SU-DHL-6 (cell line): Measurements from ENCODE around the gene S100A14.
"Not testable (repeated sequence)": the region's sequence is repeated elsewhere in the genome, so short reads cannot be mapped to it uniquely, and the experiment has no call there.

Experiments used
- H2AFZ ChIP-seq: fragments of 200-600 bp; sonication (generic); 2 replicates; pipeline ENCODE4 v1.6.1; 2014; ENCODE audit warnings: low read depth, mild to moderate bottlenecking, moderate library complexity, mixed read lengths, antibody characterized with exemption, low read length; ENCODE audit not compliant: severe bottlenecking
- H3F3A ChIP-seq: fragments of 200-600 bp; shearing (Covaris generic); 2 replicates; pipeline ENCODE4 v1.6.0; 2016; ENCODE audit warnings: antibody characterized with exemption, mild to moderate bottlenecking; ENCODE audit not compliant: insufficient read depth
- H3K27ac ChIP-seq: fragments of 200-600 bp; sonication (generic); 2 replicates; pipeline ENCODE4 v1.5.1; 2016; ENCODE audit warnings: low read depth, mild to moderate bottlenecking, low read length, moderate library complexity, mixed read lengths
- H3K27me3 ChIP-seq: fragments of 200-600 bp; sonication (generic), shearing (Covaris generic); 2 replicates; pipeline ENCODE4 v1.6.0; 2014; ENCODE audit warnings: mild to moderate bottlenecking, low read length
- H3K36me3 ChIP-seq: fragments of 200-600 bp; sonication (generic); 2 replicates; pipeline ENCODE4 v1.6.1; 2014; ENCODE audit warnings: mild to moderate bottlenecking, low read length, mixed read lengths
- H3K4me2 ChIP-seq: fragments of 300-600, 200-600 bp; shearing (Covaris generic), sonication (generic); 2 replicates; pipeline ENCODE4 v1.6.0; 2014; ENCODE audit warnings: low read length, low read depth, mild to moderate bottlenecking; ENCODE audit not compliant: poor library complexity, severe bottlenecking
- H3K4me3 ChIP-seq: fragments of 200-600 bp; sonication (generic); 2 replicates; pipeline ENCODE4 v1.5.1; 2014; ENCODE audit warnings: antibody characterized with exemption, low read length, mild to moderate bottlenecking, mixed read lengths; ENCODE audit not compliant: insufficient read depth, poor library complexity, severe bottlenecking
- H3K79me2 ChIP-seq: fragments of 200-600 bp; sonication (generic); 2 replicates; pipeline ENCODE4 v1.6.1; 2014; ENCODE audit warnings: mild to moderate bottlenecking, low read length, moderate library complexity; ENCODE audit not compliant: insufficient read depth
- H3K9ac ChIP-seq: fragments of 200-600 bp; sonication (generic); 2 replicates; pipeline ENCODE4 v1.7.0; 2014; ENCODE audit warnings: mild to moderate bottlenecking, low read length
- H3K9me2 ChIP-seq: fragments of 200-600 bp; sonication (generic); replicated peaks from 2 replicates; pipeline ENCODE4 v1.6.1; 2014; ENCODE audit warnings: low read length; ENCODE audit not compliant: insufficient read depth
- H3K9me3 ChIP-seq: fragments of 200-600 bp; sonication (generic); 2 replicates; pipeline ENCODE4 v1.6.1; 2014; ENCODE audit warnings: low read length, mixed read lengths; ENCODE audit not compliant: insufficient read depth
- H4K20me1 ChIP-seq: fragments of 200-600 bp; sonication (generic); 2 replicates; pipeline ENCODE4 v1.6.1; 2014; ENCODE audit warnings: low read depth, mild to moderate bottlenecking, antibody characterized with exemption, low read length, moderate library complexity, mixed read lengths
- EZH2phosphoT487 ChIP-seq: fragments of 200-600 bp; sonication (generic), shearing (Covaris generic); conservative IDR thresholded peaks from 2 replicates; pipeline ENCODE4 v1.6.1; 2018; ENCODE audit warnings: mild to moderate bottlenecking, antibody characterized with exemption, low read length, moderate library complexity, mixed read lengths
- TF ChIP-seq, protein P1 (sequence below): fragments of 200-600 bp; sonication (generic); IDR thresholded peaks from one replicate; pipeline ENCODE4 v1.5.1; 2017; ENCODE audit warnings: antibody characterized with exemption, mild to moderate bottlenecking, low read length, moderate library complexity; ENCODE audit not compliant: insufficient read depth, poor library complexity, severe bottlenecking

Gene S100A14

DNA sequence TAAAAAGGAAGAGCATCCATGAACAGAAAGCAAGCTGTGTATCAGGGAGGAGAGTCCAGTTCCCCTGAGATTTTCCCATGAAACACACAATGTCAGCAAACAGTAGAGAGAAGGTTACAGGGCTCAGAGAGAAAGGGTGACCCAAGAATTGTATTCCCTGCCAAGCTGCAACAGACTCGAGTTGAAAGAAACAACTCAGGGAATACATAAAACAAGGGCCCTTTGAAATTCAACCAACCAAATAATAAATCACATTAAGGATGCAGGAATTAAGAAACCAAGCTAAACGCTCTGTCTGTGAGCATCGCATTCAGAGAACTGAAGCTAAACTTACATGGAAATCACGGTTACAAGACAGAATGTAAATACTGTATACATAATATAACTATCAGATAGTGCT is 23.4 kb downstream of the S100A14 start:
- Histone ChIP-seq H2AFZ (peak overlapping the region; percentile 24), H3K9ac (no peak overlapping the region), H4K20me1 (no peaks in the 10 kb centered on the region), H3K9me2 (no peaks in the 10 kb centered on the region), H3K9me3 (no peaks in the 10 kb centered on the region), H3K79me2 (no peaks in the 10 kb centered on the region), H3K27me3 (no peaks in the 10 kb centered on the region), H3F3A (no peaks in the 10 kb centered on the region), H3K27ac (no peak overlapping the region), H3K4me2 (no peak overlapping the region), H3K4me3 (no peak overlapping the region), H3K36me3 (no peaks in the 10 kb centered on the region)
- TF ChIP-seq EZH2phosphoT487 = no peak
- TF ChIP-seq, protein P1, sequence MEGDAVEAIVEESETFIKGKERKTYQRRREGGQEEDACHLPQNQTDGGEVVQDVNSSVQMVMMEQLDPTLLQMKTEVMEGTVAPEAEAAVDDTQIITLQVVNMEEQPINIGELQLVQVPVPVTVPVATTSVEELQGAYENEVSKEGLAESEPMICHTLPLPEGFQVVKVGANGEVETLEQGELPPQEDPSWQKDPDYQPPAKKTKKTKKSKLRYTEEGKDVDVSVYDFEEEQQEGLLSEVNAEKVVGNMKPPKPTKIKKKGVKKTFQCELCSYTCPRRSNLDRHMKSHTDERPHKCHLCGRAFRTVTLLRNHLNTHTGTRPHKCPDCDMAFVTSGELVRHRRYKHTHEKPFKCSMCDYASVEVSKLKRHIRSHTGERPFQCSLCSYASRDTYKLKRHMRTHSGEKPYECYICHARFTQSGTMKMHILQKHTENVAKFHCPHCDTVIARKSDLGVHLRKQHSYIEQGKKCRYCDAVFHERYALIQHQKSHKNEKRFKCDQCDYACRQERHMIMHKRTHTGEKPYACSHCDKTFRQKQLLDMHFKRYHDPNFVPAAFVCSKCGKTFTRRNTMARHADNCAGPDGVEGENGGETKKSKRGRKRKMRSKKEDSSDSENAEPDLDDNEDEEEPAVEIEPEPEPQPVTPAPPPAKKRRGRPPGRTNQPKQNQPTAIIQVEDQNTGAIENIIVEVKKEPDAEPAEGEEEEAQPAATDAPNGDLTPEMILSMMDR = no peak

DNA sequence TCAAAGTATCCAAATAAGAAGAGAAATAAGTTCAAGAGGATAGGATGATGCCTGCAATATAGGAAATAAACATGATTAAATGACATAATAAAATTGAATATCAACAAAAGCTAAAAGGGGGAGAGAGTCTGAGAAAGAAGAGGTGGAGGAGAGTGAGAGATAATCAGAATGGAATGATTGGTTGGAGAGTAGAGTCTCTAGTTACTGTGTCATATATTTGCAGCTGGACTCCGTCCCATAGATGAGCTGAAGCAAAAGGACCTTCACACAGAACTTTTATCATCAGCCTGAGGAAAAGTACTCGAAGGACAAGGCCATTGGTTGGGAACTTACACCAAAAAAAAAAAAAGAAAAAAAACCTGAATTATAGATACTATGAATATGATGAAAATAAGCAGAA is 27.6 kb downstream of the S100A14 start:
- H3K79me2 ChIP-seq = no peaks in the 10 kb centered on the region
- no peaks in the 10 kb centered on the region for H3K27me3 ChIP-seq
- H3F3A ChIP-seq = no peaks in the 10 kb centered on the region
- H4K20me1 ChIP-seq = no peaks in the 10 kb centered on the region
- H3K9ac ChIP-seq = no peak overlapping the region
- H2AFZ ChIP-seq = no peak overlapping the region
- H3K4me3 ChIP-seq = no peak overlapping the region
- H3K9me3 ChIP-seq = no peaks in the 10 kb centered on the region
- H3K9me2 ChIP-seq = no peaks in the 10 kb centered on the region
- no peak overlapping the region for H3K27ac ChIP-seq
- TF ChIP-seq EZH2phosphoT487 = no peak
- TF ChIP-seq, protein P1 = no peak
- H3K36me3 ChIP-seq = no peaks in the 10 kb centered on the region
- no peak overlapping the region for H3K4me2 ChIP-seq

DNA sequence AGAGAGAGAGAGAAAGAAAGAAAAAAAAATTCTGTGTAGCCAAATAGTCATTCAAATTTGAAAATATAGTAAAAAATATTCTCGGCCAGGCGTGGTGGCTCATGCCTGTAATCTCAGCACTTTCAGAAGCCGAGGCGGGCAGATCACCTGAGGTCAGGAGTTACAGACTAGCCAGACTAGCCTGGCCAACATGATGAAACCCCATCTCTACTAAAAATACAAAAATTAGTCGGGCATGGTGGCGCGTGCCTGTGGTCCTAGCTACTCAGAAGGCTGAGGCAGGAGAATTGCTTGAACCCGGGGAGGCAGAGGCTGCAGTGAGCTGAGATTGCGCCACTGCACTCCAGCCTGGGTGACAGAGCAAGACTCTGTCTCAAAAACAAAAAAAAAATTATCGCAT is 28.1 kb downstream of the S100A14 start:
- not testable (repeated sequence) for H2AFZ ChIP-seq

DNA sequence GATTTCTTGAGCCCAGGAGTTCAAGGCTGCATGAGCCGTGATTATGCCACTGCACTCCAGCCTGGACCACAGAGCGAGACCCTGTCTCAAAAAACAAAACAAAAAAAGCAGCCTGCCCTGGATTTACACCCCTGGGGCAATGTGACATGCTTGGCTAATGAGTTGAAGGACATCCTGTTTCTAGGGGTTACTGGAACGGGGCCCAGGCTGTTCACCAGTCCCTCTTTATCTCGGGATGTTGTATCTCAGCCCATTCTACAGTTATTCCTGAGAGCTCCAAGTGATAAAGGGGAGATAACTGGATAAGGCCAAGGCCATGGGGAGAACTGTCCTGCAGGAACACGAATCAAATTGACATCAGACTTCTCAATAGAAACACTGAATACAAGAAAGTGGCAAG is 28.8 kb downstream of the S100A14 start:
- TF ChIP-seq, protein P1 = no peak
- no peak for TF ChIP-seq EZH2phosphoT487
- no peak overlapping the region for H3K4me2 ChIP-seq
- H3K9me2 ChIP-seq = no peaks in the 10 kb centered on the region
- H3K4me3 ChIP-seq = no peak overlapping the region
- no peak overlapping the region for H3K9ac ChIP-seq
- no peaks in the 10 kb centered on the region for H3K27me3 ChIP-seq
- no peaks in the 10 kb centered on the region for H4K20me1 ChIP-seq
- no peaks in the 10 kb centered on the region for H3K9me3 ChIP-seq
- H3K27ac ChIP-seq = no peak overlapping the region
- H3F3A ChIP-seq = no peaks in the 10 kb centered on the region
- no peaks in the 10 kb centered on the region for H3K79me2 ChIP-seq
- H2AFZ ChIP-seq = no peak overlapping the region
- no peaks in the 10 kb centered on the region for H3K36me3 ChIP-seq

More for the DNA sequence above, 28.1 kb downstream of the S100A14 start:
- H3K79me2 ChIP-seq, H3K9ac ChIP-seq, H3K36me3 ChIP-seq, H3K4me3 ChIP-seq, H4K20me1 ChIP-seq, H3K9me3 ChIP-seq, H3F3A ChIP-seq, H3K9me2 ChIP-seq, H3K27me3 ChIP-seq, H3K27ac ChIP-seq, H3K4me2 ChIP-seq: not testable (repeated sequence)
